Mesenteric fat pad (tissue), 1 donor: ENCODE data around the gene ADCY7. TPM values are rescaled to one million over a fixed set of nuclear protein-coding genes. Genes with fewer than 3 reads are reported as not detected.

Experiments
- DNase-seq: peaks from one replicate; pipeline ENCODE4 v3.0.0-alpha.2; 2020; ENCODE audit warnings: low spot score
- total RNA-seq: library from RNA; stranded (reverse); fragmentation: NEBNext Ultra II Directional; extraction: Animal tissue kit (Norgen Biotek cat#: 25700); gene quantifications from one replicate; pipeline ENCODE4 v1.2.1, GENCODE V29; 2021
- donor health status: DM: yes; HTN: yes; CAD: no.

Gene ADCY7
- total RNA-seq, 1 donor from 2014 or later = 26.8 TPM

- DNase-seq = no peak
These were observed 30.5 kb downstream of the ADCY7 start for GRCh38 chr16:50296807-50297206.

DNA sequence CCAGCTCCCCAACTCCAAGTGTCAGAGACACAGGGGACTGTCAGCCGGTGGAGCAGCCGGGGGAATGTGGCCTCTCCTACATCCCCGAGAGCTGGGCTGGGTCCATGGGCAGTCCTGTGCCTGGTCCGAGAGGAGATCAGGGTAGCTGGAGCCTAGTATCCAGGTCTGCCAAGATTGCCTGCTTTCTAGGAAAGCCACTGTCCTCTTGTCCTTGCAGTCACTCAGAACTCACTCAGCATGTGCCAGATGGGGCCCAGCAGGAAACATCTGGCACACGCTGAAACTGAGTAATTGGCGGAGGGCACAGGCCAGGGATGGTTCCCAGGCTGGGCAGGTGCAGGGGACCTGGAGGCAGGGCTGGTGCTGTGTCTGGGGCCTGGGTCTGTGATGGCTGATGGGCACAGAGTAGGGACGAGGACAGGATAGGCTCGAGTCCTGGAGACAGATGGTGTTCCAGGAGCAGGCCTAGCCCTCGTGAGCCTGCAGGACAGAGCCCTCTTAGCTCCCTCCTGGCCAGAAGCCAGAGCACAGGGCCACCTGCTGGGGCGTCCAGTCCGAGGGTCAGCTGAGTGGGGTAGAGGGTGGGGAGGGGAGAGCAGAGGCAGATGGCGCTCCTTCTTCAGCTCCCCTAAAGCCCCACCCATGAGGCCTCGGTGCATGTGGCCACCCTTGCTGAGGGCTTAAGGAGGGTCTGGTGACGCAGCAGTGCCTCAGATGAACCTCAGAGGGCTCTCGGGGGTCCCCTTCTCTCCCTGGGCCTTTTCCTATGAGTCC, 31.1 kb downstream of the ADCY7 start:
- DNase-seq = peak; percentile 51

DNA sequence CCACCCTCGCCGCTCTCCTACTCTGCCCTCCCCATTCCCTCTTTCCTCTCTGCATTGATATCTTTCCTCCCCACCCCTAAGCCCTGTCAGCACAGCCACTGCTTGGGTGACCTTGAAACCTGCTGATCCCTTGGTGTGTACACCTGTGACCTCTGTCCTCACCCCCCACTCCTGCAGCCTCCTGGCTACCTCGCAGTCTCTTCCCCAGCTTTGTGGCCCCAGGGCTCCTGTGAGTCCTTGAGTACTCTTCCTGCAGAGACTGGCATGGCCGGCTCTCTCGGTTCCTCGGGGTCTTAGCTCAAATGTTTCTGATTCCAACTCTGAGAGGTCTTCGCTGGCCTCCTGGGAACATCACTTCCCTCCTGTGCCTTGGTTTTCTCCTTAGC, 31.7 kb downstream of the ADCY7 start:
- peak; percentile 64 for DNase-seq

GRCh38 chr16:50298591-50299507, 32.5 kb downstream of the ADCY7 start:
- peak; percentile 83 for DNase-seq

GRCh38 chr16:50299508-50300105, 33.3 kb downstream of the ADCY7 start:
- DNase-seq = peak; percentile 88

GRCh38 chr16:50300942-50301625, 34.7 kb downstream of the ADCY7 start:
- no peak for DNase-seq

GRCh38 chr16:50301626-50302471, 35.5 kb downstream of the ADCY7 start:
- DNase-seq = peak; percentile 90

DNA sequence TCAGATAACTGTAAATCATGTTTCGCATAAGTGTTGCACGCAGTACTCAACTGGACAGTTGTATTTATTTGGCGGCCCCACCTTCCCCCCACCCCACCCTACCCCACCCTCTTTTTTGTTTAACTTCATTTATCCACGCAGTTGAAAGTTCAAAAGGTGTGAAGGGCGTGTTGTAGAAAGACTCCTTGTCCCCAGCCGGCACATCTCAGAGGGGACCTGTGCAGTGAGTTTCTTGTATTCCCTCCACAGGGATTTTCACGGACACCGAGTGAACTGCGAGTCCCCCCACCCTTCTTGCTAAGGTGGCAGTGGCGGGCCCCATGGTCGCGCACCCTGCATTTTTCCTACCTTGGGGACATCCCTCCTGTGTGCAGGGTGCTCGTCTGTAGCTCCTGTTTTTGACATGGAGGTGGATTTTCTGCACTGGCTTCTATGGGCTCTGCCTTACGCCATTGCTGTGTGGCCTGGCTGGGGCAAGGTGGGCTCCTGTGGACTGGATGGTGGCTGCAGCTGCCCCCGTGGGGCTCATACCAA, 36.2 kb downstream of the ADCY7 start:
- peak; percentile 78 for DNase-seq

DNA sequence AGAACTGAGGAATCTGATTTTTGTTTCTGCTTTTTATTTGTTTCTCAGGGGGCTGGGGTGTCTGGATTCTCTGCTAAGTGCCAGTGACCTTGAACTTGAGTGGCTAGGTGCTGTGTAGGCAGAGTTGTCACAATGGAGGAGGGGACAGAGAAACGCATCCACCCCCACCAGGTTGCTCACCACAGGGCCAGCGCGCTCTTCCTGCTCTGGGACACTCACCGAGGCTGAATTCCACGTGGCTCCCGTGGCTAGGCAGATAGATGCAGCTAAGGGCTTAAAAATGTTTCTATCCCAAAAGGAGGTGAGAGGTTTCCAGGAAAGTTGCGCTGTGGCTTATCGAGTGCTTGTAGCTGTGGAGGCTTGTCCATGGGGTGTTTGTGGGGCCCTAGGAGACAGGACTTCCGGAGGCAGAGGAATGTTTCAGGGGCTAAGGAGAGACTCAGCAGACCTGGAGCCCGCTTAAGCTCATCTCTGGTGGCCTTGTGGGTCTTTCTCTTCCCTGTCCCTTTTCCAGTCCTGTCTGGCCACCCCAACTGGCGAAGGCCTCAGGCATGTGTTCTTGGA, 36.8 kb downstream of the ADCY7 start:
- DNase-seq = peak; percentile 68

DNA sequence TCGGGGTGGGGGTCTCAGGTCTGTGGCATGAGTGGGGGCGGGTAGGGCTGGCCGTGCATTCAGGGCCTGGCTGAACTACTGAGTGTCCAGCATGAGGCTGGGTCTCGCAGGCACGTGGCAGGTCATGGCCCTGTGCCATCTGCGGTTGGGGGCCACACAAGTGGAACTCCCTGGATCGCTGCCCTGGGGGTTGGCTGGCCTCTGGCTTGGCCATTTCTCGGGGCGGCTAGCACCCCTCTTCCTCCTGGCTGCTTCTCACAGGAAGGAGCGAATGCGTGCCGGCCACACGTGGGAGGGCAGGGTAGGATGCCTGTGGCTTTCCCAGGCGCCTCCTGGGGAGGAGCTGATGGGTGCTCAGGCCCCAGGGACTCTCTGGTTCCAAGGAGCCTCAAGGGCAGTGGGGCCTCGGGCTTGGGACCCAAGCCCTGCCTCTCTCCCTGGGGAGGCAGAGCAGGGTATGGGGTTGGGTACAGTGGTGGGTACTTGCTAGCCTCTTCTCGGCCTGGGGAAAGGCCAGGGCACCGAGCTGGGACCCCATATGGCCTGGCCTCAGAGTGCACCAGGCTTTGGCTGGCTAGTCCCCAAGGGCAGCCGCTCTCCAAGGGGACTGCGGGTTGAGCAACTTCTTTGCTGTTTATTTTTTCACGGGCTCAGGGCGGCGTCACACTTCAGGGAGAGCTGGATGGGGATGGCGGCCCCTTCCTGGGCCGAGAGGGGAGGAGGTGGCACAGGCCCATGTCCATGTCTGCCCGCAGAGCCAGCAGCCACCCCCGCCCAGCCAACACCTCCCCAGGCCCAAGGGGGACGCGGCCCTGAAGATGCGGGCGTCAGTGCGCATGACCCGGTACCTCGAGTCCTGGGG, 37.5 kb downstream of the ADCY7 start:
- peak; percentile 59 for DNase-seq

DNA sequence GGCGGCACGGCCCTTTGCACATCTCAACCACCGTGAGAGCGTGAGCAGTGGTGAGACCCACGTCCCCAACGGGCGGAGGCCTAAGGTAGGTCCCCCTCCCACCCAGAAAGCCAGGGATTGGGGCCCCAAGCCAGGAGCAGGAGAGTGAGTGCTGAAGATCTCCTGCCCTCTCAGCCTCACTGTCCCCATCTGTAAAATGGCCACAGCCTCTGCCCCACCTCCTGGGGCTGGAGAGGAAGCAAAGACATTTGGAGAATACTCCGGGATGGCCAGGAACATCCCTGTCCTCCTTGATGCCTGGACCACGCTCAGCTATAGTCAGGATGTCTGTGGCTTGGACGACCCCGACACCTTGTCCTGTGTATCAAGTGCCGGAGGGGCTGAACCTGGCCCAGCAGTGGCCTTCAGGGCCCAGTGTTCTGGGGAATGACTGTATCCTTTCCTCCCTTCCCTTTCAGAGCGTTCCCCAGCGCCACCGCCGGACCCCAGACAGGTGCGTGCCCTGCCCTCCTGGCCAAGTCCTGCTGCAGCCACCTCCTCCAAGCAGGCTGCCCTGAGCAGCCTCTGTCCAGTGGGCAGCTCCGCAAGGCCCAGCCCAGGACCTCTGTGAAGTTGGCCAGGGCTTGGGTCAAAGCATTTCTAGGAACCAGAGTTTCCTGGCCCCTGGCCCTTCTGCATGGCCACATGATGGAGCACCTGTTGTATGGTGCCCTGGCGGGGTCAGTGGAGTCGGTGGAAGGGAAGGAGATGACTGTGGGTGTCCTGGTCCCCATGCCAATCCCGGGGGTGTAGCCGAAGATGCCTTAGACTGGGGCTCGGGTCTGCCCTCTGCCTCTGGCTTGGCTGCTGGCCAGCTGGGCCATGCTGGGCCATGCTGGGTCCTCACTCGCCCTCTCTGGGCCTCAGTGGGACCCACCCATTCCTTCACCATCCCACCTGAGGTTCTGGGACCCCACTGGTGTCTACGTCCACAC, 38.4 kb downstream of the ADCY7 start:
- DNase-seq = peak; percentile 89

GRCh38 chr16:50305441-50306061, 39.2 kb downstream of the ADCY7 start:
- DNase-seq = peak; percentile 62

GRCh38 chr16:50306287-50306686, 39.9 kb downstream of the ADCY7 start:
- peak; percentile 68 for DNase-seq

GRCh38 chr16:50308237-50308965, 42.0 kb downstream of the ADCY7 start:
- DNase-seq = peak; percentile 84

DNA sequence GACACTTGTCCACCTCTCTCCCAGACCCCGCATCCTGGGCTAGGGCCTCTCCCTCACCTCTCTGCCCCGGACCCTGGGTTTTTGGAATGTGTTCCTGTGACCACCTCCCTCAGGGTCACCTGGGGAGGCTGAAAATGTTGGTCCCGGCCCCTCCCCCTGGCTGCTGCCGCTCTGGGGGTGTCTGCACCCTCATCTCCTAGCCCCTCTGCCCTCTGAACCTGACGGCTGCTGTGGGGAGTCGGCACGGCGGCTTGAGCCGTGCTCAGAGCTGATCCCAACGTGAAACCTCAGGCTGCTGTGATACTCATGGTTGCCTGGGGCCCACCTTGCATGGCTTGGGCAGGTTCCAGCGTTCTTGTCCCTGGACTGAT, 42.8 kb downstream of the ADCY7 start:
- peak; percentile 78 for DNase-seq

GRCh38 chr16:50309527-50310307, 43.4 kb downstream of the ADCY7 start:
- DNase-seq = peak; percentile 76
